Measurements from ENCODE around the gene MYCBPAP.
"Not testable (repeated sequence)": the region's sequence is repeated elsewhere in the genome, so short reads cannot be mapped to it uniquely, and the experiment has no call there.

MYCBPAP gene

DNA sequence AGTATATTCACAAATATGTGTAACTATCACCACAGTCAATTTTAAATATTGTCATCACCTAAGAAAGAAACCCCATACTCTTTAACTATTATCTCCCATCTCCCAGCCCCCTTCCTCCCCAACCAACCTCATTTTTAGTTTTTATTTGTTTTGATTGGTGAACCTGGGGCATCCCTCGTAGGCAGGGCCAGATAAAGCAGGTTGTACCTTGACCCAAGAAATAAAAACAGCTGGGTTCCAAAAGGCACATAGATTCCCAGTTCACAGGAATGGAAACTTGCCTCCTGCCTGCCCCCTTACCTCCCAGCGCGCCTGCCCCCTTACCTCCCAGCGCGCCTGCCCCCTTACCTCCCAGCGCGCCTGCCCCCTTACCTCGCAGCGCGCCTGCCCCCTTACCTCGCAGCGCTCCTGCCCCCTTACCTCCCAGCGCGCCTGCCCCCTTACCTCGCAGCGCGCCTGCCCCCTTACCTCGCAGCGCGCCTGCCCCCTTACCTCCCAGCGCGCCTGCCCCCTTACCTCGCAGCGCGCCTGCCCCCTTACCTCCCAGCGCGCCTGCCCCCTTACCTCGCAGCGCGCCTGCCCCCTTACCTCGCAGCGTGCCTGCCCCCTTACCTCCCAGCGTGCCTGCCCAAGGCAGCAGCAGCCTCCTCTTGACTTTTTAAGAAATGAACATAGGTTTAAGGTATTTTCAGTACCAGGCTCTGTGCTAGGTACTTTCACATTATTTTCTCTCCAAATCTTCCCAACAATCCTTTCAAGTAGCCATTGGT is 32.3 kb upstream of the MYCBPAP start:
- not testable (repeated sequence) for H3K4me3 Mint-ChIP-seq, H3K9me3 Mint-ChIP-seq, H3K27me3 Mint-ChIP-seq, H3K27ac Mint-ChIP-seq
- H3K36me3 Mint-ChIP-seq (ENCODE audit: low read depth), result peaks cover 54% of the 10 kb centered on the region
- intact Hi-C loops (cut with micrococcal nuclease), result loop anchor here (5.0 kb wide), 1 partner anchor 114 kb away; no protein-coding TSS in a partner anchor
- peaks cover 23% of the 10 kb centered on the region for H3K4me1 Mint-ChIP-seq (ENCODE audit: low read depth)

DNA sequence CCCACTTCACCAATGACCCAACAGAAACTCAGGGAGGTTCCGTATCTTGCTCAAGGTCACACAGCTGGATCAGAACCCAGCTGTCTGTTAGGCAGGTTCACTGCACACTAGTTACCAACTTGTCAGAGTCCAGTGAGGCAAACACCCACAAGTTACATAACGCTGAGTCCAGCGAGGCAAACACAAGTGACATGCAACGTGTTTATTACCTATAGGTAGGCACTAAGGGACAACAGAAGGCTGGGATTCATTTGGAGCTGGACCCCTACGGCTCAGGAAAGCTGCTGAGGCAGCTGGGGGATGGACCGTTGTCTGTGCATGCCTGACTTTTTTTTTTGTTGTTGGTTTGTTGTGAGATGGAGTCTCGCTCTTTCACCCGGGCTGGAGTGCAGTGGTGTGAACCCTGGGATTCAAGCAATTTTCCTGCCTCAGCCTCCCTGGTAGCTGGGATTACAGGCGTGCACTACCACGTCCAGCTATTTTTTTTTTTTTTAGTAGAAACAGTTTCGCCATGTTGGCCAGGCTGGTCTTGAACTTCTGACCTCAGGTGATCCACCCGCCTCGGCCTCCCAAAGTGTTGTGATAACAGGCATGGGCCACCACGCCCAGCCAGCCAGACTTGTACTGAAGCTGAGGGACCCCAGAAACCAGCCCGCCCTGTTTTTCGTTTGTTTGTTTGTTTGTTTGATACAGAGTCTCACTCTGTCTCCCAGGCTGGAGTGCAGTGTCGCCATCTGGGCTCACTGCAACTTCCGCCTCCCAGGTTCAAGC is 31.5 kb upstream of the MYCBPAP start:
- H3K9me3 Mint-ChIP-seq, result no peaks in the 10 kb centered on the region
- H3K36me3 Mint-ChIP-seq (ENCODE audit: low read depth), result peaks cover 46% of the 10 kb centered on the region
- intact Hi-C loops (cut with micrococcal nuclease), result loop anchor here (5.0 kb wide), 1 partner anchor 114 kb away; no protein-coding TSS in a partner anchor
- peaks cover under 1% of the 10 kb centered on the region for H3K27me3 Mint-ChIP-seq
- no peak overlapping the region for H3K27ac Mint-ChIP-seq
- H3K4me3 Mint-ChIP-seq, result no peak overlapping the region
- peaks cover 22% of the 10 kb centered on the region for H3K4me1 Mint-ChIP-seq (ENCODE audit: low read depth)

DNA sequence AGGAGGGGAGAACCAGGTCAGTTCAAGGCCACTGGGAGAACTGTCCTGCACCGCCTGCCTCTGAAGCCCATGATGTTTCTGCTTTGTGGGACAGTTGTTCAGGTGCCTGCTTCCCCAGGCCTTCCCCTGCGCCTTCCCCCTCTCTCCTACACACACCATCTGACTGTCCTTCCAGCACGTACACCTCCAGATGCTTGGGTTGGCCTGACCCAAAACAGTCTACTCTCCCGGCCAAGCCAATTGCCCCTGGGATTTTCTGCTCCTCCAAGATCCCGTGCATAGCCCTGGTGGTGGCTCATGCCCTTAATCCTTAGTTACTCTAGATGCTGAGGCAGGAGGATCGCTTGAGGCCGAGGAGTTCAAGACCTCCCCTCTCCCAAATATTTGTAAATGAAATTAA is 30.3 kb upstream of the MYCBPAP start:
- peaks cover 46% of the 10 kb centered on the region for H3K36me3 Mint-ChIP-seq (ENCODE audit: low read depth)
- H3K9me3 Mint-ChIP-seq, result no peaks in the 10 kb centered on the region
- intact Hi-C loops (cut with micrococcal nuclease), result loop anchor here (5.0 kb wide), 1 partner anchor 116 kb away; no protein-coding TSS in a partner anchor
- H3K4me1 Mint-ChIP-seq (ENCODE audit: low read depth), result peaks cover 31% of the 10 kb centered on the region
- H3K27me3 Mint-ChIP-seq, result no peaks in the 10 kb centered on the region
- H3K4me3 Mint-ChIP-seq, result peak overlapping the region; percentile 73
- peak overlapping the region; percentile 87 for H3K27ac Mint-ChIP-seq

DNA sequence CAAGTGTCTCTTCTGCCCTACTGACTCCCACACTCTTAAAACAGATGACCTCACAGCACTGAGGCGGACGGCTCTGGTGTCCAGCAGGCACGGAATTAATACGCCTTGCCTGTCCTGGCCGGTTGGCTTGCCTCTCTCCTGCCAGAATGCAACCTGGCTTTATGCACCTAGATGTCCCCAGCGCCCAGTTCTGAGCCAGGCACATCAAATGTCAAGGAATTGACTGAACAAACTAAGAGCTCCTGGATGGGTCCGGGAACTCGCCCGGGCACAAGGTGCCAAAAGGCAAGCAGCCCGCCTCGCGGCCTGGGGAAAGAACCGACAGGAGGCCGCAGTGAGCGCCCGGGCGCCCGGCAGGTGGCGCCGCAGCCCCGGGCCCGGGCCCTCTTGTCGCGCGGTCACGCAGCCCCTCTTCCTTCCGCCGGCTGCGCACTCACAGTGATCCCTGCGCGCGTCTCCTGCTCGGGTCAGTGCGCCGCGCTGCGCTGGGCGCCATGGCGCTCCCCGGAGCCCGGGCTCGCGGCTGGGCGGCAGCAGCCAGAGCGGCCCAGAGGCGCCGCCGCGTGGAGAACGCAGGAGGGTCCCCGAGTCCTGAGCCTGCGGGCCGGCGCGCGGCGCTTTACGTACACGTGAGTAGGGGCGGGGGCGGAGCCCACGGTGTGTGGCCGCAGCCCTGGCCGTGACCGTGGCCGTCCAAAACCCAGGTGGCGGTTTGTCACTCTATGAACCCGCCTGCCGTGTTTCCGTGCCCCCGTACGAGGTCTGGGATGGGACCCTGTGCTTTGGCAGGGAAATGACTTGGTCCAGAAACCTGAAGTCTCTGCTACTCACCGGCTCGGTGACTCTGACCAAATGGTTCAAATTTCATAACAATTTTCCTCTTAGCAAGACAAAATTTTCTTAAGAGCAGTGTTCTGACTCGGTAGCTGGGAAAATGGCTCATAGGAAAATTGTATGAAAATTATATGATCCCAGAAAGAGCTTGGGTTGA is 29.6 kb upstream of the MYCBPAP start, which contains the start of gene RSAD1:
Gene RSAD1, plus strand, starts transcription at position 470 of the 991 bp plus-strand sequence. Its CDS starts 25 bp downstream, at position 495.
- H3K27me3 Mint-ChIP-seq, result no peaks in the 10 kb centered on the region
- peak within 1 kb of the TSS; percentile 73 for H3K4me3 Mint-ChIP-seq
- H3K27ac Mint-ChIP-seq, result peak within 1 kb of the TSS; percentile 87
- no peaks in the 10 kb centered on the region for H3K9me3 Mint-ChIP-seq
- intact Hi-C loops (cut with micrococcal nuclease), result loop anchor here (5.0 kb wide), 1 partner anchor 116 kb away; no protein-coding TSS in a partner anchor
- peaks cover 46% of the 10 kb centered on the region for H3K36me3 Mint-ChIP-seq (ENCODE audit: low read depth)
- peaks cover 31% of the 10 kb centered on the region for H3K4me1 Mint-ChIP-seq (ENCODE audit: low read depth)

DNA sequence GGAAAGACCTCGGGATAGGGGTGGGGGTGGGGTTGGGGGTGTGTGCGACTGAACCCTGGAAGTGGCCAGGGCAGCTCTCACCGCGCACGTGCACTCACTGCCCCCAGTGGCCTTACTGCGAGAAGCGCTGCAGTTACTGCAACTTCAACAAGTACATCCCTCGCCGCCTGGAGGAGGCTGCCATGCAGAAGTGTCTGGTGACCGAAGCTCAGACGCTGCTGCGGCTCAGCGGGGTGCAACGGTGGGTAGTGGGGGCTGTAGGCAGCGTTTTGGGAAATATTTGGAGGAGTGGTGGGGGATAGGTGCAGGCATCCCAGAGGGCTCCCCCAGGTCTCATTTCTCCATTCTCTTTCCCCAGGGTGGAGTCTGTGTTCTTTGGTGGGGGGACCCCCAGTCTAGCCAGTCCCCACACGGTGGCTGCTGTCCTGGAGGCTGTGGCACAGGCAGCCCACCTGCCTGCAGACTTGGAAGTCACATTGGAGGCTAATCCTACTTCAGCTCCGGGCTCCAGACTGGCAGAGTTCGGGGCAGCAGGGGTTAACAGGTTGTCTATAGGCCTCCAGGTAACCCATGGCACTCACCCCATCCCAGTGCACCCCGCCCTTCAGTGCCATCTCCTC is 28.6 kb upstream of the MYCBPAP start:
- intact Hi-C loops (cut with micrococcal nuclease), result loop anchor here (5.0 to 10.0 kb wide), 3 partner anchors 117 to 215 kb away; no protein-coding TSS in a partner anchor
- Mint-ChIP-seq H3K36me3 (ENCODE audit: low read depth) (peaks cover 46% of the 10 kb centered on the region), H3K4me3 (peak overlapping the region; percentile 73), H3K27ac (peak overlapping the region; percentile 87), H3K4me1 (ENCODE audit: low read depth) (peaks cover 31% of the 10 kb centered on the region), H3K27me3 (no peaks in the 10 kb centered on the region), H3K9me3 (no peaks in the 10 kb centered on the region)

DNA sequence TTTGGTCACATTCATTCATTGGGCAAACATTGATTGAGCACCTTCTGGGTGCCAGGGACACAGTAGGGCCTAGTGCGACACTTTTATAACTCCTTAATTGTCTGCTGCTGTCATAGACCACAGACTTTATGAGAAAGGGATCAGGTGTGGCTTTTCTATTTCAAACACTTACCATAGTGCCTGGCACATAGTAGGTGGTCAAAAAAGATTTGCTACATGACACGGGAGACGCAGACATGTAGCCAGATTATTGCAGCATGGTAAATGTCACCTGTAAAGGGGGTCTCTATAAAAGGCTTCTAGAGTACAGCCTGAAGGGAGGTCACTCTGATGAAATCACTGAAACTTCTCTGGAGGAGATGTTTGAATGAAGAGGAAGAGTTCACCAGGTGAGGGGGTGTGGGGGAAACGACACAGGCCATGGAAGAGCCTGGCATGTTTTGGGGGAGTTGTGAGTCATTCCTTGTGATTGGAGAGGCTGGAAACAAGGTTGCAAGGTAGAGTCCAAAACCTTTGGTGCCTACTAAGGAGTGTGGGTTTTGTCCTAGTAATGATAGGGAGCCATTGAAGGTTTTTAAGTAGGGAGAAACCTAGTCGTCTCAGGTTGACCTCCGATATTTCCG is 28.0 kb upstream of the MYCBPAP start:
- Mint-ChIP-seq H3K4me1 (ENCODE audit: low read depth) (peaks cover 31% of the 10 kb centered on the region), H3K27me3 (no peaks in the 10 kb centered on the region), H3K9me3 (no peaks in the 10 kb centered on the region), H3K36me3 (ENCODE audit: low read depth) (peaks cover 46% of the 10 kb centered on the region), H3K27ac (no peak overlapping the region), H3K4me3 (peak overlapping the region; percentile 73)
- intact Hi-C loops (cut with micrococcal nuclease), result loop anchor here (5.0 to 10.0 kb wide), 2 partner anchors 147 to 215 kb away; no protein-coding TSS in a partner anchor

DNA sequence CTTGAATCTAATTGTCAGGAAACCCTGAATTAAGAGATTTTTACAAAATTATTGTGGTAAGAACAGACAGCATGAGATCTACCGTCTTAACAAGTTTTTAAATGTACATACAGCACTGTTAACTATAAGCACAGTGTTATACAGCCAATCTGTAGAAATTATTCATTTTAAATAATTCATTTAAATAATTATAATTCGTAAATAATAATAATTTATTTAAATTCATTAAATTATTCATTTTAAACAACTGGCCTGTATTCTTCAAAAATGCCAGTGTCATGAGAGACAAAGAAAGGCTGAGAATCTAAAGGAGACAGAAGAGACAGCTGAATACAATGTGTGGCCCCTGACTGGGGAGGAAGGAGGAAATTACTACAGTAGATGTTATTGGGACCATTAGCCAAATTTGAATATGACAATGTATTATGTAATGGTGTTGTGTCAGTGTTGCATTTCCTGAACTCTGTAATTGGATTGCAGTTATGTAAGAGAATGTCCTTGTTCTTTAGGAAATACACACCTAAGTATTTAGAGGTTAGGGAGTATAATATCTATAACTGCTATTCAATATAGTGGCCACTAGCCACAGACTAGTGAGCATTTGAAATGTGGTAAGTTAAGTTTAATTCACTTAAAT is 27.3 kb upstream of the MYCBPAP start:
- Mint-ChIP-seq H3K36me3 (ENCODE audit: low read depth) (peaks cover 49% of the 10 kb centered on the region), H3K27me3 (no peaks in the 10 kb centered on the region), H3K27ac (no peak overlapping the region), H3K4me1 (ENCODE audit: low read depth) (peaks cover 31% of the 10 kb centered on the region), H3K9me3 (no peaks in the 10 kb centered on the region), H3K4me3 (no peak overlapping the region)
- intact Hi-C loops (cut with micrococcal nuclease), result loop anchor here (5.0 to 10.0 kb wide), 2 partner anchors 146 to 214 kb away; no protein-coding TSS in a partner anchor

DNA sequence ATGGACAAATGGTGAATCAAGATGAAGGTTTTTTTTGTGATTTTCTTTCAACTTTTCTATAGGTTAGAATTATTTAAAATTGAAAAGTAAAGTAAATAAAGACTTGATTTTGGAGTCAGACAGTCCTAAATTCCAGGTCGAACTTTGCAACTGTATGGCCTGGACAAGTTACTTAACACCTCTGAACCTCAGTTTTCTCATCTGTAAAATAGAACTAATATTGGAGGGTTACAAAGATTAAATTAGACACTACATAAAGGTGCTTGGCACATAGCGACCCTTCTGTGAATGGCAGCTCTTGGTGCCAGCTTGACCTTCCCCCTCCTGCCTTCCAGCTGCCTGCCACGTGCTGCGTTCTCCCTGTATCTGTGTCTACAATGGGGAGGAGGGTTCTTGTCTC is 26.6 kb upstream of the MYCBPAP start:
- Mint-ChIP-seq H3K4me1 (ENCODE audit: low read depth) (peaks cover 31% of the 10 kb centered on the region), H3K36me3 (ENCODE audit: low read depth) (peaks cover 50% of the 10 kb centered on the region), H3K27ac (no peak overlapping the region), H3K27me3 (no peaks in the 10 kb centered on the region), H3K9me3 (no peaks in the 10 kb centered on the region), H3K4me3 (no peak overlapping the region)
- intact Hi-C loops (cut with micrococcal nuclease), result loop anchor here (5.0 to 10.0 kb wide), 2 partner anchors 146 to 213 kb away; no protein-coding TSS in a partner anchor

DNA sequence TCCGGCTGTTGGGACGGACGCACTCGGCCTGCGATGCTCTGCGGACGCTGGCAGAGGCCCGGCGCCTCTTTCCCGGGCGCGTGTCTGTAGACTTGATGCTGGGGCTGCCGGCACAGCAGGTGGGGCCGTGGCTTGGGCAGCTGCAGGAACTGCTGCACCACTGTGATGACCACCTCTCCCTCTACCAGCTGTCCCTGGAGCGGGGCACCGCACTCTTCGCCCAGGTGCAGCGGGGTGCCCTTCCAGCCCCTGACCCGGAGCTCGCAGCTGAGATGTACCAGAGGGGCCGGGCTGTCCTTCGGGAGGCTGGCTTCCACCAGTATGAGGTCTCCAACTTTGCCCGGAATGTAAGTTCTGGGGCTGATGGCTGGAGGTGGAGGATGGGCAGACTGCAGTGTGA is 26.1 kb upstream of the MYCBPAP start:
- peak overlapping the region; percentile 63 for H3K27ac Mint-ChIP-seq
- H3K4me1 Mint-ChIP-seq (ENCODE audit: low read depth), result peaks cover 31% of the 10 kb centered on the region
- no peak overlapping the region for H3K4me3 Mint-ChIP-seq
- no peaks in the 10 kb centered on the region for H3K9me3 Mint-ChIP-seq
- intact Hi-C loops (cut with micrococcal nuclease), result loop anchor here (5.0 to 10.0 kb wide), 2 partner anchors 145 to 213 kb away; no protein-coding TSS in a partner anchor
- H3K27me3 Mint-ChIP-seq, result no peaks in the 10 kb centered on the region
- peaks cover 53% of the 10 kb centered on the region for H3K36me3 Mint-ChIP-seq (ENCODE audit: low read depth)

DNA sequence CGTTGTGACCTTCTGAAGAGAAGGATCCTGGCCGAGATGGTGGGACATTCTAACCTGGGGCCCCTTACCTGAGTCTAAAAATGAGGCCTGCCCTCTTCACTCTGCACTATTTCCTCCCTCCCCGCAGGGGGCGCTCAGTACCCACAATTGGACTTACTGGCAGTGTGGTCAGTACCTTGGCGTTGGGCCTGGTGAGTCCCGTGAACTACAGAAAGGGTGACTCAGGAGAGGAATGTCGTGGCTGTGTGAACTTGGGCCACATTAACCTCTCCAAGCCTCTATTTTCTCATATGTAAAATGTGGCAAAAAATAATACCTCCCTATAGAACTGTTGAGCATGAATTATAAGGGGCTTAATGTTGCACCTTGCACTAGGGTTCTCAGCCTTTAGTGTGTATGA is 25.7 kb upstream of the MYCBPAP start:
- H3K4me1 Mint-ChIP-seq (ENCODE audit: low read depth), result peaks cover 31% of the 10 kb centered on the region
- H3K36me3 Mint-ChIP-seq (ENCODE audit: low read depth), result peaks cover 57% of the 10 kb centered on the region
- H3K4me3 Mint-ChIP-seq, result no peak overlapping the region
- intact Hi-C loops (cut with micrococcal nuclease), result loop anchor here (5.0 to 10.0 kb wide), 2 partner anchors 145 to 212 kb away; no protein-coding TSS in a partner anchor
- H3K27ac Mint-ChIP-seq, result peak overlapping the region; percentile 63
- no peaks in the 10 kb centered on the region for H3K27me3 Mint-ChIP-seq
- no peaks in the 10 kb centered on the region for H3K9me3 Mint-ChIP-seq

DNA sequence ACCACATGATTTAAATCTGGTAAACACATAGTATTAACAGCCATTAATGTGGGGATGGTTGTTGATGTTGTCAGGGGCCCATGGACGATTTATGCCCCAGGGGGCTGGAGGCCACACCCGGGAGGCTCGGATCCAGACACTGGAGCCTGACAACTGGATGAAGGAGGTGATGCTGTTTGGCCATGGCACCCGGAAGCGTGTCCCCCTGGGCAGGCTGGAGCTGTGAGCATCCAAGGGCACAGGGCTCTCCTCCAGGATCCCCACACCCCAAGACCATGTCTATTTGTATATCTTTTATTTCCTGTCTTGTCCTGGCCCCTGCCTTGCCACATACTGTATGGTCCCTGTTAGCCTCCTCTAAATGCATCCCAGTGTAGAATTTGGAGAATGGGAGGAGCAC is 25.0 kb upstream of the MYCBPAP start:
- Mint-ChIP-seq H3K9me3 (no peaks in the 10 kb centered on the region), H3K27ac (peak overlapping the region; percentile 63)

More for the DNA sequence above, 25.0 kb upstream of the MYCBPAP start:
- H3K27me3 Mint-ChIP-seq, result no peaks in the 10 kb centered on the region
- peaks cover 59% of the 10 kb centered on the region for H3K36me3 Mint-ChIP-seq (ENCODE audit: low read depth)
- intact Hi-C loops (cut with micrococcal nuclease), result loop anchor here (5.0 to 10.0 kb wide), 2 partner anchors 144 to 212 kb away; no protein-coding TSS in a partner anchor
- no peak overlapping the region for H3K4me3 Mint-ChIP-seq
- peaks cover 26% of the 10 kb centered on the region for H3K4me1 Mint-ChIP-seq (ENCODE audit: low read depth)

Data from dendritic cell treated with granulocyte-macrophage colony-stimulating factor and Interleukin-4, amounts not matched to agents 40 ng/mL and 50 ng/mL, for 4 days (primary cell).